ENCODE results near the gene LIMS2. TPM values are rescaled to one million over a fixed set of nuclear protein-coding genes. Genes with fewer than 3 reads are reported as not detected.

Gene LIMS2
- total RNA-seq, 1 donor from 2014 or later, result 6.2 TPM

DNA sequence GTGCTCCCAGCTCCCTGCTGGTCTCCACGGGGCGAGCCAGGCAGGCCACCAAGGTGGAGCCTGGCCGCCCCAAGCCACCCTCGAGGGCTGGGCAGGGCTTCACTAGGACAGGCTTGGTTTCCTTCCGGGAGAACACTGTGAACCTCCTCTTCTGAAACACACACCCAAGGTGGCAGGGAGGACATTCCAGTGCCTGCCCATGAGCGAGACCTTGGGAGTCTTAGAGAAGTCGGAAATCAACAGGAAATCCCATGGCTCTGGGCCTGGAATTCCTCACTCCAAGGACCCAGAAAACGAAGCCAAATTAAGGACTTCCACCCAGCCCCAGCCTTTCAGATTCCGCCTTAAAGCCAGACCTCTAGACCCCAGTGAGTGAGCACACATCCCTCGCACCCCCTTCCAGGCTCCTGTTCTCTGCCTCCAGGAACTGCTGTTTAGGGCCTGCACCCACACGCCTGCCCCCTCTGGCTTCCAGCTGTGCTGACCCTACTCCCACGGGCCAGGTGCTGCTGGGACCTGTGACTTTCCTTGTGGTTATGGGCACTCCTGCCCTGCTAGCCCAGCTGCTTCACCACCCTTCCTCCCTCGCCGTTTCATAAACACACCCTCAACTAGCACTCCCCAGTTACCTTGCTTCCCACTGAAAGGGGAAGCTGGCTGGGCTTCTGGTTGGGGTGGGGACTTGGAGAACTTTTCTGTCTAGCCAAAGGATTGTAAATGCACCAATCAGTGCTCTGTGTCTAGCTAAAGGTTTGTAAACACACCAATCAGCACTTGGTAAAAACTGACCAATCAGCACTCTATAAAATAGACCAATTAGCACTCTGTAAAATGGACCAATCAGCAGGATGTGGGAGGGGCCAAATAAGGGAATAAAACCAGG lies 15.7 kb downstream of the LIMS2 start:
- Mint-ChIP-seq H3K36me3 (ENCODE audit: insufficient read depth) (no peaks in the 10 kb centered on the region), H3K27ac (no peak overlapping the region), H3K9me3 (ENCODE audit: low read depth) (no peaks in the 10 kb centered on the region), H3K4me1 (ENCODE audit: low read depth) (peaks cover 9% of the 10 kb centered on the region), H3K27me3 (peaks cover 10% of the 10 kb centered on the region), H3K4me3 (ENCODE audit: low read depth) (no peak overlapping the region)
- no peak for TF ChIP-seq CTCF (IDR thresholded peaks at IDR 0.05; ENCODE audit: unreplicated experiment)
- DNase-seq (ENCODE audit: low spot score, unreplicated experiment), result no peak

DNA sequence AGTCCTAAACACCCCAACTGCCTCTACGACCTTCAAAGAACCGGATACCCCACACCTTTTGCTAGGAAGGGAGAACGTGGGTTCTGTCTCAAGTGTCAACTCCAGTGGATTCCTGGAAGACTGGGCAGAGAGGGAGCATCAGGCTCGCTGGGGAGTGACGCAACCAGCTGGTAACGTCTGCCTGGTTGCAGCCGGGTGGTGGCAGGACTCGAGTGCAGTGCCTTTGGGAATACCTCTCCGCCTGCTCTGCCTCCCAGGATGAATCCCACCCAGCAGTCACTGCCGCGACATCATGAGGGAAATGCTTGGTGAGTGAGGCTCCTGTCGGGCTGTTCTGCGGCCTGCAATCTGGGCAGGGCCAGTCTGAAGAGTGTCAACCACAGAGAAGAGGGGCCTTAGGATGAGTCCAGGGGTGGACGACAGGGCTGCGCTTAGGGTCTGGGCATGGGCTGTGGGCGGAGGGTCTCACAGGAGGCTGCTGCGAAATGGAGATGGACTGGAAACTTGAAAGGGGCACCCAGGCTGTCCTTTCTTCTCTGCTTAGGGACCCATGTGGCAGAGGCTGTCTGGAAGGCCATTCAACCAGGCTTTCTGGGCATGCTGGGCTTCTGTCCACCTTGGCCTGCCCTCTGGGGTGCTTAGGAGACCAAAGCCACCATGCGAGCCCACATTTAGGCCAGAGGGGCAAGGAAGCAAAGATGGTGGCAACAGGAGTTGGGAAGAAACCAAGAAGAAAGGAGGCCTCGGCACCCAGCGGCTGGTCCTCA lies 16.5 kb downstream of the LIMS2 start:
- Mint-ChIP-seq H3K27ac (no peak overlapping the region), H3K4me1 (ENCODE audit: low read depth) (peaks cover 9% of the 10 kb centered on the region), H3K9me3 (ENCODE audit: low read depth) (no peaks in the 10 kb centered on the region), H3K27me3 (peaks cover 7% of the 10 kb centered on the region), H3K36me3 (ENCODE audit: insufficient read depth) (no peaks in the 10 kb centered on the region), H3K4me3 (ENCODE audit: low read depth) (no peak overlapping the region)
- no peak for TF ChIP-seq CTCF (IDR thresholded peaks at IDR 0.05; ENCODE audit: unreplicated experiment)
- no peak for DNase-seq (ENCODE audit: low spot score, unreplicated experiment)

DNA sequence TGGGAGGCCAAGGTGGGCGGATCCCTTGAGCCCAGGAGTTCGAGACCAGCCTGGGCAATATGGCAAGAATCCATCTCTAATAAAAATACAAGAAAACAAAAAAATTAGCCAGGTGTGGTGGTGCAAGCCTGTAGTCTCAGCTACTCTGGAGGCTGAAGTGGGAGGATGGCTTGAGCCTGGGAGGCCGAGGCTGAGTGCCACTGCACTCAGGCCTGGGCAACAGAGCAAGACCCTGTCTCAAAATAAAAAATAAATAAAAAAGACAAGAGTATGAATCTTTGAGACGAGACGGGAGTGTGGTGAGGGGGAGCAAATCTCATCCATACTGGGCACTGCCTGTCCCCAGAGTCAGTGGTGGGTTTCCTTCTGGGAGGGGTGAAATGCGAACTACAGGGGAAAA lies 17.2 kb downstream of the LIMS2 start:
- Mint-ChIP-seq H3K9me3 (ENCODE audit: low read depth) (no peaks in the 10 kb centered on the region), H3K36me3 (ENCODE audit: insufficient read depth) (no peaks in the 10 kb centered on the region), H3K27me3 (no peaks in the 10 kb centered on the region), H3K27ac (no peak overlapping the region), H3K4me1 (ENCODE audit: low read depth) (peaks cover 9% of the 10 kb centered on the region), H3K4me3 (ENCODE audit: low read depth) (no peak overlapping the region)
- no peak for DNase-seq (ENCODE audit: low spot score, unreplicated experiment)
- no peak for TF ChIP-seq CTCF (IDR thresholded peaks at IDR 0.05; ENCODE audit: unreplicated experiment)

DNA sequence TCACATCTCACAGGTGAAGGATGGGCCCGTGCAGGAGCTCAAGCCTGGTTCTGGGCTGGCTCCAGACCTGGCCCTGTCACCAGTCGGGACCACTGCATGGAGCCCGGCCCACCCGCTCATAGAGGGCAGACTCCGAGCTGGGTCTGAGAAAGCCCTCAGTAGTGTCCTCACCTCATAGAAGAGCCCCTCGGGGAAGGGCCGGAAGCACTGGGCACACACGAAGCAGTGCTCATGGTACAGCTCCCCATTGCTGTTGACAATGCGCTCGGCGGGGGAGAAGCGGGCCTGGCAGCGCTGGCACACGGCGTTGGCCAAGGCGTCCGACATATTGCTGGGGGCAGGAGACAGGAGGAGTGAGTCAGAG lies 18.1 kb downstream of the LIMS2 start:
- Mint-ChIP-seq H3K4me1 (ENCODE audit: low read depth) (peaks cover 8% of the 10 kb centered on the region), H3K27ac (no peak overlapping the region), H3K36me3 (ENCODE audit: insufficient read depth) (no peaks in the 10 kb centered on the region), H3K9me3 (ENCODE audit: low read depth) (no peaks in the 10 kb centered on the region), H3K4me3 (ENCODE audit: low read depth) (no peak overlapping the region), H3K27me3 (no peaks in the 10 kb centered on the region)
- no peak for DNase-seq (ENCODE audit: low spot score, unreplicated experiment)
- TF ChIP-seq CTCF (IDR thresholded peaks at IDR 0.05; ENCODE audit: unreplicated experiment), result no peak

DNA sequence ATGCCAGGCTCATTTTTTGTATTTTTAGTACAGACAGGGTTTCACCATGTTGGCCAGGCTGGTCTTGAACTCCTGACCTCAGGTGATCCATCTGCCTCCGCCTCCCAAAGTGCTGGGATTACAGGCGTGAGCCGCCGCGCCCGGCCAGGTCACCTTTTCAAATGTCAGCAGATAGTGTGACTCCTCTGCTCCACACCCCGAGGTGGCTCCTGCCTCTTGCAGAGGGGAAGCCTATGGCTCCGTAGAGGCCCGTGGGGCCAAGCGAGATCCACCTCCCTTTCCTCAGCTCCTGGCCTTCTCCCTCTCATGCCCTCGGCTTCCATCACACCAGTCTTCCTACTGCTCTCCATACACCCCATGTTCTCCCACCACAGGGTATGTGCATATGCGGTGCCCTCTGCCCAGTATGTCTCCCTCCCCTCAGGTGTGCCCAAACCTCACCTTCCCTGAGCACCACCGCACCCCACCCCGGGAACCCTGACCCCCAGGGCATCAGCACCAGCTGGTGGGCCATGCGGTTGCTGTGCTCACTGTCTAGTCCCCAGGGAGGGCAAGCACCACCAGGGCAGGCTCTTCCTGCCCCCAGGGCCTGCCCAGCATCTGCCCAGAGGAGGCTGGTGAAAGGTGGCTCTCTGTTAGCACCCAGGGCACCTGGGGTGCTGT lies 18.6 kb downstream of the LIMS2 start:
- DNase-seq (ENCODE audit: low spot score, unreplicated experiment), result no peak
- Mint-ChIP-seq H3K27me3 (no peaks in the 10 kb centered on the region), H3K4me3 (ENCODE audit: low read depth) (no peak overlapping the region), H3K9me3 (ENCODE audit: low read depth) (no peaks in the 10 kb centered on the region), H3K27ac (no peak overlapping the region), H3K36me3 (ENCODE audit: insufficient read depth) (no peaks in the 10 kb centered on the region), H3K4me1 (ENCODE audit: low read depth) (peaks cover 6% of the 10 kb centered on the region)
- no peak for TF ChIP-seq CTCF (IDR thresholded peaks at IDR 0.05; ENCODE audit: unreplicated experiment)
